Measurements from ENCODE around the gene CTTNBP2. TPM values are rescaled to one million over a fixed set of nuclear protein-coding genes. Genes with fewer than 3 reads are reported as not detected.

The CTTNBP2 gene
- total RNA-seq, 1 experiment from 2014 or later, result 17.6 TPM

GRCh38 chr7:117916309-117916708 is 43.1 kb upstream of the CTTNBP2 start:
- Histone ChIP-seq H3K14ac (ENCODE audit: insufficient read depth, low read length) (no peak overlapping the region), H3K4ac (ENCODE audit: low read depth, low read length) (no peak overlapping the region), H2BK20ac (ENCODE audit: low read depth, low read length, poor library complexity, severe bottlenecking) (no peak overlapping the region), H3T11ph (ENCODE audit: low read length) (no peak overlapping the region), H4K91ac (ENCODE audit: insufficient read length, low read depth, low read length) (no peak overlapping the region), H3K27ac (ENCODE audit: insufficient read length, low read depth, low read length) (no peak overlapping the region), H3K79me1 (ENCODE audit: insufficient read depth, low read depth, low read length, poor library complexity, severe bottlenecking) (no peaks in the 10 kb centered on the region), H3K9me3 (ENCODE audit: control insufficient read depth, low read depth, low read length) (no peaks in the 10 kb centered on the region), H4K20me1 (ENCODE audit: control insufficient read depth, insufficient read depth, insufficient read length) (no peaks in the 10 kb centered on the region), H3K9ac (ENCODE audit: extremely low read depth, insufficient read length, low read length) (no peak overlapping the region), H3K4me2 (ENCODE audit: insufficient read depth, insufficient read length, low read length) (no peak overlapping the region), H3K23me2 (ENCODE audit: insufficient read length, low read depth, low read length, poor library complexity, severe bottlenecking) (no peaks in the 10 kb centered on the region), H3K79me2 (ENCODE audit: insufficient read depth, low read length) (no peaks in the 10 kb centered on the region), H3K18ac (ENCODE audit: insufficient read length, low read depth, low read length) (no peak overlapping the region), H2BK12ac (ENCODE audit: insufficient read length, low read depth, low read length) (no peak overlapping the region), H3K27me3 (ENCODE audit: insufficient read depth, low read length) (no peaks in the 10 kb centered on the region), H4K5ac (ENCODE audit: insufficient read length, low read depth, low read length) (no peak overlapping the region), H2AFZ (ENCODE audit: low read length) (no peak overlapping the region), H3K4me1 (ENCODE audit: insufficient read depth, low read length) (no peaks in the 10 kb centered on the region), H4K8ac (replicated peaks; ENCODE audit: insufficient read length, low read depth, low read length) (no peak overlapping the region), H3K23ac (ENCODE audit: insufficient read length, low read depth, low read length) (no peak overlapping the region), H2BK5ac (ENCODE audit: insufficient read length, low read length) (no peak overlapping the region), H2BK15ac (ENCODE audit: low read depth, low read length) (no peak overlapping the region), H2AK5ac (ENCODE audit: insufficient read length, low read length) (no peak overlapping the region), H3K56ac (ENCODE audit: insufficient read length, low read depth, low read length) (no peak overlapping the region), H2BK120ac (ENCODE audit: low read depth, low read length, poor library complexity, severe bottlenecking) (no peak overlapping the region)
- H3K4me1 Mint-ChIP-seq, result peaks cover 5 to 9% of the 10 kb centered on the region in 2 experiments; a peak in 2 of 4 replicates
- H3K4me3 Mint-ChIP-seq, result no peak overlapping the region
- no peak for DNase-seq
- H3K9me3 Mint-ChIP-seq, result peaks cover 4% of the 10 kb centered on the region in 2 experiments; a peak in 2 of 5 replicates
- no peak for TF ChIP-seq CTCF (conservative IDR thresholded peaks at IDR 0.05)
- no CpG with 5 or more reads among the region's 2 CpGs for WGBS (ENCODE audit: extremely low coverage, insufficient read length, low lambda C conversion rate)
- no peak overlapping the region for H3K27ac Mint-ChIP-seq
- no peaks in the 10 kb centered on the region for H3K27me3 Mint-ChIP-seq (ENCODE audit: low read depth)
- H3K36me3 Mint-ChIP-seq (ENCODE audit: insufficient read depth in 1 of 3, low read depth in 3 of 3), result peaks cover 0 to 5% (median 0%) of the 10 kb centered on the region in 3 experiments; a peak in 1 of 7 replicates
